ENCODE results near the gene KRT3. TPM values are rescaled to one million over a fixed set of nuclear protein-coding genes. Genes with fewer than 3 reads are reported as not detected.

The KRT3 gene
- total and polyA plus RNA-seq, 10 of the 15 experiments (the other 5 are each of a cell fraction or from before 2014, with no cell fraction given) = not detected

GRCh38 chr12:52798003-52798670 is 2.2 kb upstream of the KRT3 start:
- H2AFZ ChIP-seq (ENCODE audit: control insufficient read depth, low read depth, low read length) = no peak overlapping the region
- no peak overlapping the region for H3K4me2 ChIP-seq (ENCODE audit: control insufficient read depth, insufficient read depth)
- intact Hi-C loops (cut with micrococcal nuclease; ENCODE audit: unreplicated experiment) = no loop called here
- ChIA-PET POLR2A (no interaction called here), RAD21 (ENCODE audit: unreplicated experiment) (no interaction called here), CTCF (interaction anchor here (1.1 kb wide), 1 partner anchor 73 kb away, joined by 4 read pairs; no protein-coding TSS in a partner anchor), SMC1A (ENCODE audit: uncharacterized antibody, unreplicated experiment) (no interaction called here)
- H4K20me1 ChIP-seq (ENCODE audit: control insufficient read depth, insufficient read depth) = no peaks in the 10 kb centered on the region
- H3K9ac ChIP-seq (ENCODE audit: control insufficient read depth, insufficient read depth, low read length) = no peak overlapping the region
- 23% methylated on average over 4 of the region's 4 CpGs for WGBS (ENCODE audit: insufficient coverage, insufficient replicate concordance, low lambda C conversion rate, missing lambda C conversion rate)
- no peaks in the 10 kb centered on the region for H3K4me1 ChIP-seq (ENCODE audit: control insufficient read depth, insufficient read depth, low read length)
- peaks cover 0 to 2% of the 10 kb centered on the region in 2 experiments; a peak in 1 of 4 replicates for H3K27me3 ChIP-seq (replicated peaks in 1 of 2; ENCODE audit: control insufficient read depth in 2 of 2, insufficient read depth in 2 of 2, low read length in 1 of 2)
- FAIRE-seq (no peak), DNase-seq (ENCODE audit: low read depth, low spot score) (no peak), ATAC-seq (no peak)
- no peak overlapping the region for H3K4me3 ChIP-seq
- no peak for TF ChIP-seq RCOR1 (conservative IDR thresholded peaks at IDR 0.05; ENCODE audit: low read depth, low read length)
- no peak for TF ChIP-seq TBL1XR1 (IDR thresholded peaks at IDR 0.05; ENCODE audit: low read depth, low read length)
- no peak for TF ChIP-seq PRDM15 (CRISPR knock-in tag; IDR thresholded peaks at IDR 0.05)
- TF ChIP-seq E2F4 (IDR thresholded peaks at IDR 0.05; ENCODE audit: low read depth, low read length) = no peak
- no peak for TF ChIP-seq GABPA (IDR thresholded peaks at IDR 0.05; ENCODE audit: low read depth)
- no peak for TF ChIP-seq SMAD1 (IDR thresholded peaks at IDR 0.05; ENCODE audit: low read depth, partially characterized antibody)
- no peak for TF ChIP-seq FOXK2 (IDR thresholded peaks at IDR 0.05)
- no peak for TF ChIP-seq NRF1 (conservative IDR thresholded peaks at IDR 0.05; ENCODE audit: low read depth, low read length)
- TF ChIP-seq MEF2A (IDR thresholded peaks at IDR 0.05; ENCODE audit: insufficient read depth, low read depth, low read length) = no peak
- no peak for TF ChIP-seq JUNB (IDR thresholded peaks at IDR 0.05)
- TF ChIP-seq NBN (IDR thresholded peaks at IDR 0.05) = no peak
- TF ChIP-seq SP1 (IDR thresholded peaks at IDR 0.05; ENCODE audit: low read depth, low read length) = no peak
- TF ChIP-seq HCFC1 (IDR thresholded peaks at IDR 0.05; ENCODE audit: low read length) = no peak
- TF ChIP-seq POU2F2 (IDR thresholded peaks at IDR 0.05; ENCODE audit: borderline replicate concordance, low read depth, low read length) = no peak
- no peak for TF ChIP-seq YBX1 (IDR thresholded peaks at IDR 0.05)
- TF ChIP-seq PAX8 (IDR thresholded peaks at IDR 0.05) = no peak
- TF ChIP-seq USF1 (IDR thresholded peaks at IDR 0.05; ENCODE audit: borderline replicate concordance, extremely low read length, insufficient read depth, low read depth, low read length) = no peak
- no peak overlapping the region for H3K27ac ChIP-seq (ENCODE audit: control insufficient read depth, insufficient read depth)
- in situ Hi-C loops (cut with MboI) = no loop called here
- no peaks in the 10 kb centered on the region for H3K9me3 ChIP-seq (replicated peaks; ENCODE audit: control insufficient read depth, insufficient read depth, low read length)
- no peaks in the 10 kb centered on the region for H3K79me2 ChIP-seq (ENCODE audit: control insufficient read depth, insufficient read depth, low read length)
- no TSS peak for BruUV-seq (replicated peaks)
- H3K36me3 ChIP-seq (ENCODE audit: control insufficient read depth in 2 of 2, insufficient read depth in 2 of 2, low read length in 1 of 2) = no peaks in the 10 kb centered on the region

Measured in GM12878 (cell line).